ENCODE results near the gene ASPSCR1.

DNA sequence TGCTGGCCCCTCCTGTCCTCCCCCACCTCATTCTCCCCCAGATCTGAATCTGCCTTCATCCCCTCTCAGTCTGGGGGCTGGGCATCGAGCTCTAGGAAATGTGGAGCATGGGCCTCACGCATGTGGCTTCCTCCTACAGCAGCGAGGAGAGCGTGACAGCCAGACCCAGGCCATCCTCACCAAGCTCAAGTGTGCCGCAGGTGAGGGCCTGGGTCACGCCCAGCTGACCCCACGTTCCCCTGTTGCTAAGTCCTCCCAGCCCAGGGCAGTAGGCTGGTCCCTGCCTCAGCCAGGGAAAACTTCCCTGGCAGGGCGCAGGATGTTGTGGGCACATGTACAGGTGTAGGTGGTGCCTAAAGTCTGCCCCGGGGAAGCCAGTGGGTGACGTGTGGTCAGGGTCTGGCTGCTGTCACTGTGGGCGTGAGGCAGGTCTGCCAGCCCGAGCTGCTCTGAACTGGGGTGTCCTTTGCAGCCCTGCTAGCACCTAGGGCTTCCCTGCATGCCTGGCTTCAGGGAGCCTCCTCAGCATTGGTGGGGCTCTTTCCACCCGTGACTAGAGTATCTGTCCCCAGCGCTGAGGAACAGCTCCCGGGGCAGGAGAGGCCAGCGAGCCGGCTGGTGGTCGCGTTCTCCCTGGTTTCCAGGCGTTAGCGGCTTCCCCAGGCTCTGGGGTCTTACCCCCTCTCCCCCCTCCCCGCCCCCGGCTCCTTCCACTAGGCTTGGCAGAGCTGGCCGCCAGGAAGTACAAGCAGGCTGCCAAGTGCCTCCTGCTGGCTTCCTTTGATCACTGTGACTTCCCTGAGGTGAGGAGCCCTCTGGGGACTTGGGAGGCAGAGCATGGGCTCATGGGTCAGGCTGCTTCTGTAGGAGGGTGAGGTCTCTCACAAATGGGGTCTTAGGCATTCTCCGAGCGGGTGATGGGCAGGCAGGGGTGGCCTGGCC, 77.9 kb downstream of the ASPSCR1 start:
- TF ChIP-seq, protein P1, sequence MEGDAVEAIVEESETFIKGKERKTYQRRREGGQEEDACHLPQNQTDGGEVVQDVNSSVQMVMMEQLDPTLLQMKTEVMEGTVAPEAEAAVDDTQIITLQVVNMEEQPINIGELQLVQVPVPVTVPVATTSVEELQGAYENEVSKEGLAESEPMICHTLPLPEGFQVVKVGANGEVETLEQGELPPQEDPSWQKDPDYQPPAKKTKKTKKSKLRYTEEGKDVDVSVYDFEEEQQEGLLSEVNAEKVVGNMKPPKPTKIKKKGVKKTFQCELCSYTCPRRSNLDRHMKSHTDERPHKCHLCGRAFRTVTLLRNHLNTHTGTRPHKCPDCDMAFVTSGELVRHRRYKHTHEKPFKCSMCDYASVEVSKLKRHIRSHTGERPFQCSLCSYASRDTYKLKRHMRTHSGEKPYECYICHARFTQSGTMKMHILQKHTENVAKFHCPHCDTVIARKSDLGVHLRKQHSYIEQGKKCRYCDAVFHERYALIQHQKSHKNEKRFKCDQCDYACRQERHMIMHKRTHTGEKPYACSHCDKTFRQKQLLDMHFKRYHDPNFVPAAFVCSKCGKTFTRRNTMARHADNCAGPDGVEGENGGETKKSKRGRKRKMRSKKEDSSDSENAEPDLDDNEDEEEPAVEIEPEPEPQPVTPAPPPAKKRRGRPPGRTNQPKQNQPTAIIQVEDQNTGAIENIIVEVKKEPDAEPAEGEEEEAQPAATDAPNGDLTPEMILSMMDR (IDR thresholded peaks at IDR 0.05): no peak
- TF ChIP-seq EZH2phosphoT487 (IDR thresholded peaks at IDR 0.05) (no peak), EZH2 (IDR thresholded peaks at IDR 0.05) (no peak)
